ENCODE results near the gene ATP5F1D. TPM values are rescaled to one million over a fixed set of nuclear protein-coding genes. Genes with fewer than 3 reads are reported as not detected.
A peak's percentile ranks its signal among the peaks of the same experiment; 100 is the strongest.

The ATP5F1D gene
- total and polyA plus RNA-seq, 2 of the 13 experiments (the other 11 are each of a cell fraction or from before 2014, with no cell fraction given): 39.4 to 78.7 TPM

- TF ChIP-seq REST (IDR thresholded peaks at IDR 0.05; ENCODE audit: borderline replicate concordance in 1 of 2, low read depth in 1 of 2, low read length in 2 of 2): no peak
Measured at GRCh38 chr19:1278074-1278473, 36.5 kb downstream of the ATP5F1D start (continued).

GRCh38 chr19:1278713-1279660 lies 37.4 kb downstream of the ATP5F1D start:
- Histone ChIP-seq H3K36me3 (replicated peaks in 1 of 2; ENCODE audit: control insufficient read depth in 1 of 2, insufficient read depth in 2 of 2, low read length in 2 of 2) (peaks cover 7 to 20% of the 10 kb centered on the region in 2 experiments; a peak in 4 of 5 replicates), H3K9me3 (ENCODE audit: low read length) (no peaks in the 10 kb centered on the region), H3K79me2 (ENCODE audit: insufficient read depth, low read length) (peaks cover 4% of the 10 kb centered on the region), H3K4me2 (ENCODE audit: low read depth, low read length) (no peak overlapping the region), H3K4me1 (ENCODE audit: insufficient read depth, low read length) (peaks cover 37% of the 10 kb centered on the region), H3K4me3 (replicated peaks in 1 of 3; ENCODE audit: insufficient read depth in 1 of 3, low read depth in 2 of 3, low read length in 3 of 3) (no peak overlapping the region), H3K27ac (ENCODE audit: extremely low read length, insufficient read depth, low read length) (no peak overlapping the region), H2AFZ (ENCODE audit: low read length) (no peak overlapping the region), H3K27me3 (ENCODE audit: control insufficient read depth in 1 of 2, insufficient read depth in 2 of 2, low read length in 2 of 2) (no peaks in the 10 kb centered on the region), H3K9ac (ENCODE audit: insufficient read depth, low read depth, low read length) (no peak overlapping the region), H4K20me1 (ENCODE audit: insufficient read depth, low read length) (peaks cover under 1% of the 10 kb centered on the region; the same call in 1 of the 2 replicates)
- intact Hi-C loops (cut with micrococcal nuclease; ENCODE audit: unreplicated experiment) (loop anchor here (1.0 to 2.0 kb wide), 2 partner anchors 36 to 93 kb away; no protein-coding TSS in a partner anchor), in situ Hi-C loops (cut with HindIII; ENCODE audit: extremely low pct_ligation_motif_present, low pct_unique_long_range_greater_than_20kb) (loop anchor here (5.0 kb wide), 1 partner anchor 37 kb away; the partner anchor contains the start of gene ATP5F1D)
- BruUV-seq (replicated peaks): no TSS peak
- ChIA-PET CTCF (ENCODE audit: low intra/inter-chr PET ratio, low total read pairs) (interaction anchor here (1.6 to 1.9 kb wide), 3 partner anchors 35 to 94 kb away, joined by 6 to 16 read pairs (median 6); no protein-coding TSS in a partner anchor), POLR2A (interaction anchor here (0.6 to 1.5 kb wide), 5 partner anchors 10 to 103 kb away, joined by 3 to 12 read pairs (median 5); partner anchors contain the start of gene CIRBP)
- no peak for DNase-seq (ENCODE audit: low spot score)
- no peak for ATAC-seq
- WGBS (ENCODE audit: low lambda C conversion rate): 92% methylated on average over 13 of the region's 25 CpGs
- FAIRE-seq: no peak
- TF ChIP-seq ZC3H13 (CRISPR knock-in tag; IDR thresholded peaks at IDR 0.05) (no peak), SRY (CRISPR knock-in tag; IDR thresholded peaks at IDR 0.05) (0 out of 2 replicates have a peak, but pooled peaks have one; percentile 9), RBFOX2 (IDR thresholded peaks at IDR 0.05; ENCODE audit: low read depth, low read length) (0 out of 2 replicates have a peak, but pooled peaks have one; percentile 38)

Data from HepG2 (cell line).